NCI-H748 (cell line): Measurements from ENCODE around the gene MRPS35.

Experiments used
- DNase-seq: peaks from one replicate; lab custom pipeline; 2025; ENCODE audit not compliant: unreplicated experiment; lab: John Stamatoyannopoulos, UW

The MRPS35 gene

GRCh38 chr12:27771481-27772327 is 61.1 kb downstream of the MRPS35 start:
- DNase-seq = no peak

- no peak for DNase-seq
Observed at GRCh38 chr12:27772328-27773049, 61.9 kb downstream of the MRPS35 start.

- DNase-seq = no peak
Observed at GRCh38 chr12:27777141-27777540, 66.5 kb downstream of the MRPS35 start.

GRCh38 chr12:27778206-27778605 is 67.6 kb downstream of the MRPS35 start:
- DNase-seq = no peak

- DNase-seq = peak; percentile 61
Observed at GRCh38 chr12:27779416-27779919, 68.8 kb downstream of the MRPS35 start.

- DNase-seq = peak; percentile 71
Observed at GRCh38 chr12:27779920-27780611, 69.4 kb downstream of the MRPS35 start, which contains the start of the genes KLHL42 and MANSC4. Gene KLHL42 (plus strand): TSS chr12:27780233. CDS start chr12:27780331, 98 bp downstream. Gene MANSC4 (minus strand): TSS chr12:27780236. CDS start chr12:27771276, 8,960 bp downstream.

GRCh38 chr12:27780612-27781408 is 70.2 kb downstream of the MRPS35 start:
- peak; percentile 62 for DNase-seq

- no peak for DNase-seq
Observed at GRCh38 chr12:27781680-27782079, 71.0 kb downstream of the MRPS35 start.

GRCh38 chr12:27782481-27782880 is 71.8 kb downstream of the MRPS35 start:
- no peak for DNase-seq

- DNase-seq = peak; percentile 64
Observed at GRCh38 chr12:27785882-27786570, 75.4 kb downstream of the MRPS35 start.

- no peak for DNase-seq
Observed at GRCh38 chr12:27787559-27787958, 76.9 kb downstream of the MRPS35 start.

GRCh38 chr12:27790179-27790578 is 79.5 kb downstream of the MRPS35 start:
- DNase-seq = no peak

GRCh38 chr12:27794818-27795584 is 84.4 kb downstream of the MRPS35 start:
- DNase-seq = no peak

- no peak for DNase-seq
Observed at GRCh38 chr12:27796128-27796527, 85.5 kb downstream of the MRPS35 start.

- DNase-seq = no peak
Observed at GRCh38 chr12:27797301-27798025, 86.8 kb downstream of the MRPS35 start.

GRCh38 chr12:27800819-27801218 is 90.2 kb downstream of the MRPS35 start:
- no peak for DNase-seq

GRCh38 chr12:27801630-27802029 is 91.0 kb downstream of the MRPS35 start:
- no peak for DNase-seq

- DNase-seq = no peak
Observed at GRCh38 chr12:27802511-27802910, 91.9 kb downstream of the MRPS35 start.
